Lower leg skin (tissue), 3 donors: ENCODE data around the gene DVL1.

ENCODE experiments used
- CTCF ChIP-seq, 3 donors: fragments of 450-650 bp; IDR thresholded peaks; one replicate each; pipeline ENCODE4 v1.5.1; 2016; ENCODE audit warnings: antibody characterized with exemption in 3 of 3, mild to moderate bottlenecking in 3 of 3, moderate library complexity in 2 of 3
- POLR2A ChIP-seq, 2 donors: fragments of 450-650 bp; IDR thresholded peaks; one replicate each; pipeline ENCODE4 v1.6.1; 2016 to 2017; ENCODE audit warnings: antibody characterized with exemption in 2 of 2, mild to moderate bottlenecking in 1 of 2, moderate library complexity in 1 of 2

- no peak for TF ChIP-seq CTCF (IDR thresholded peaks at IDR 0.05)
- no peak for TF ChIP-seq POLR2A (IDR thresholded peaks at IDR 0.05)
These were observed 61.7 kb downstream of the DVL1 start for GRCh38 chr1:1287288-1288110.
